ENCODE results near the gene AKAP10. TPM values are rescaled to one million over a fixed set of nuclear protein-coding genes. Genes with fewer than 3 reads are reported as not detected.
"Not testable (repeated sequence)": the region's sequence is repeated elsewhere in the genome, so short reads cannot be mapped to it uniquely, and the experiment has no call there.

Gene AKAP10
- 29.8 TPM for total RNA-seq (ENCODE audit: unreplicated experiment)
- long read RNA-seq, partial matches to known transcripts: 1 of 3 reads
- long read RNA-seq, other reads (novel, unspliced or antisense): 2 of 3 reads

- no peaks in the 10 kb centered on the region for H3K4me1 Mint-ChIP-seq (ENCODE audit: low read depth, unreplicated experiment)
- peaks cover 2% of the 10 kb centered on the region for H3K27me3 Mint-ChIP-seq (ENCODE audit: unreplicated experiment)
- peaks cover 9% of the 10 kb centered on the region for H3K9me3 Mint-ChIP-seq (ENCODE audit: unreplicated experiment)
- H3K4me3 Mint-ChIP-seq (ENCODE audit: unreplicated experiment): peak within 1 kb of the TSS; percentile 92
- TF ChIP-seq CTCF (IDR thresholded peaks at IDR 0.05; ENCODE audit: partially characterized antibody, unreplicated experiment): no peak
- H3K36me3 Mint-ChIP-seq (ENCODE audit: unreplicated experiment): no peaks in the 10 kb centered on the region
- DNase-seq: peak; percentile 97
- H3K27ac Mint-ChIP-seq (ENCODE audit: unreplicated experiment): peak within 1 kb of the TSS; percentile 90
Observed at GRCh38 chr17:19977293-19978208, at the start of gene AKAP10. Gene AKAP10 (minus strand): TSS chr17:19977828. CDS start chr17:19977679, 149 bp downstream.

GRCh38 chr17:20026960-20027359 lies 49.3 kb upstream of the AKAP10 start:
- no peak overlapping the region for H3K4me3 Mint-ChIP-seq (ENCODE audit: unreplicated experiment)
- H3K4me1 Mint-ChIP-seq (ENCODE audit: low read depth, unreplicated experiment): no peaks in the 10 kb centered on the region
- no peaks in the 10 kb centered on the region for H3K27me3 Mint-ChIP-seq (ENCODE audit: unreplicated experiment)
- H3K36me3 Mint-ChIP-seq (ENCODE audit: unreplicated experiment): no peaks in the 10 kb centered on the region
- H3K9me3 Mint-ChIP-seq (ENCODE audit: unreplicated experiment): no peaks in the 10 kb centered on the region
- no peak overlapping the region for H3K27ac Mint-ChIP-seq (ENCODE audit: unreplicated experiment)
- TF ChIP-seq CTCF (IDR thresholded peaks at IDR 0.05; ENCODE audit: partially characterized antibody, unreplicated experiment): no peak
- DNase-seq: no peak

GRCh38 chr17:20022701-20023100 lies 45.1 kb upstream of the AKAP10 start:
- TF ChIP-seq CTCF (IDR thresholded peaks at IDR 0.05; ENCODE audit: partially characterized antibody, unreplicated experiment): no peak
- DNase-seq: no peak

GRCh38 chr17:20016475-20016992 lies 38.9 kb upstream of the AKAP10 start:
- DNase-seq; H3K27me3 Mint-ChIP-seq (ENCODE audit: unreplicated experiment); H3K9me3 Mint-ChIP-seq (ENCODE audit: unreplicated experiment); H3K4me1 Mint-ChIP-seq (ENCODE audit: low read depth, unreplicated experiment); H3K27ac Mint-ChIP-seq (ENCODE audit: unreplicated experiment); H3K36me3 Mint-ChIP-seq (ENCODE audit: unreplicated experiment); H3K4me3 Mint-ChIP-seq (ENCODE audit: unreplicated experiment): not testable (repeated sequence)

More at GRCh38 chr17:20022701-20023100, 45.1 kb upstream of the AKAP10 start:
- Mint-ChIP-seq H3K36me3 (ENCODE audit: unreplicated experiment) (peaks cover 4% of the 10 kb centered on the region), H3K27ac (ENCODE audit: unreplicated experiment) (no peak overlapping the region), H3K9me3 (ENCODE audit: unreplicated experiment) (peaks cover 2% of the 10 kb centered on the region), H3K4me1 (ENCODE audit: low read depth, unreplicated experiment) (no peaks in the 10 kb centered on the region), H3K4me3 (ENCODE audit: unreplicated experiment) (no peak overlapping the region), H3K27me3 (ENCODE audit: unreplicated experiment) (no peaks in the 10 kb centered on the region)

- Mint-ChIP-seq H3K4me3 (ENCODE audit: unreplicated experiment) (no peak overlapping the region), H3K27ac (ENCODE audit: unreplicated experiment) (no peak overlapping the region), H3K4me1 (ENCODE audit: low read depth, unreplicated experiment) (no peaks in the 10 kb centered on the region), H3K27me3 (ENCODE audit: unreplicated experiment) (peaks cover 4% of the 10 kb centered on the region), H3K9me3 (ENCODE audit: unreplicated experiment) (peaks cover 2% of the 10 kb centered on the region), H3K36me3 (ENCODE audit: unreplicated experiment) (no peaks in the 10 kb centered on the region)
- no peak for DNase-seq
- no peak for TF ChIP-seq CTCF (IDR thresholded peaks at IDR 0.05; ENCODE audit: partially characterized antibody, unreplicated experiment)
Observed at GRCh38 chr17:20012017-20012536, 34.4 kb upstream of the AKAP10 start.

All from glutamatergic neuron (in vitro differentiated cells).